T-cell (primary cell): ENCODE data around the gene CHDH. TPM values are rescaled to one million over a fixed set of nuclear protein-coding genes. Genes with fewer than 3 reads are reported as not detected.

Source experiments
- ATAC-seq, 4 experiments: fragments of 200-7000 bp in 3 of 4; fragments of 150-1000 bp in 1 of 4; cut with Tn5 transposase; replicated peaks in 1 of 4; 1 replicate in 3 of 4; 2 replicates in 1 of 4; pipeline ENCODE4 v1.10.0; 2021; ENCODE audit warnings: moderate library complexity in 3 of 4, mild to moderate bottlenecking in 2 of 4, moderate number of reproducible peaks in 1 of 4
- CTCF ChIA-PET, 2 donors: fragments of 300-600 bp; sonication (Branson Sonifier 250); formaldehyde crosslinking; loops; one replicate each; lab custom pipeline; 2022; ENCODE audit warnings: antibody characterized with exemption in 2 of 2; lab: Charles Lee
- POLR2A ChIA-PET, 2 donors: fragments of 300-600 bp; sonication (Branson Sonifier 250); formaldehyde crosslinking; loops; one replicate each; lab custom pipeline; 2022; ENCODE audit warnings: antibody characterized with exemption in 2 of 2; lab: Charles Lee
- DNase-seq, 35 experiments: peaks; one replicate each; pipeline versions ENCODE4 v3.0.0 to v3.0.0-alpha.2; 2013 to 2023
- H3K27ac ChIP-seq: one replicate; pipeline ENCODE4 v1.5.1; 2013; ENCODE audit warnings: low read length
- H3K27me3 ChIP-seq, 2 experiments: replicated peaks in 1 of 2; 1 replicate in 1 of 2; 2 replicates in 1 of 2; pipeline versions ENCODE4 v1.6.1 to v1.7.0; 2013; ENCODE audit warnings: low read length in 1 of 2, mixed read lengths in 1 of 2; ENCODE audit not compliant: control insufficient read depth in 2 of 2, insufficient read depth in 2 of 2; ENCODE audit errors: extremely low read depth in 1 of 2
- H3K36me3 ChIP-seq, 2 donors: 1 replicate in 1 of 2; 2 replicates in 1 of 2; pipeline versions ENCODE4 v1.6.1 to v1.7.0; 2013; ENCODE audit warnings: low read length in 1 of 2; ENCODE audit not compliant: control insufficient read depth in 2 of 2, insufficient read depth in 1 of 2; ENCODE audit errors: extremely low read depth in 1 of 2
- H3K4me1 ChIP-seq, 2 experiments: 1 replicate in 1 of 2; 2 replicates in 1 of 2; pipeline versions ENCODE4 v1.6.1 to v1.7.0; 2013; ENCODE audit warnings: low read length in 2 of 2, mixed read lengths in 1 of 2; ENCODE audit not compliant: insufficient read depth in 2 of 2, control insufficient read depth in 1 of 2; ENCODE audit errors: extremely low read depth in 1 of 2
- H3K4me3 ChIP-seq, 2 donors: 1 replicate in 1 of 2; 2 replicates in 1 of 2; pipeline versions ENCODE4 v1.5.1 to v1.7.0; 2013; ENCODE audit warnings: mild to moderate bottlenecking in 2 of 2, low read length in 1 of 2, moderate library complexity in 1 of 2; ENCODE audit not compliant: control insufficient read depth in 1 of 2; ENCODE audit errors: extremely low read depth in 1 of 2
- H3K9me3 ChIP-seq: 2 replicates; pipeline ENCODE4 v1.7.0; 2013
- H3K27ac Mint-ChIP-seq, 2 donors: one replicate each; pipeline ENCODE4 v1.8.0; 2020 to 2021; ENCODE audit warnings: mild to moderate bottlenecking in 2 of 2, mixed read lengths in 2 of 2
- H3K27me3 Mint-ChIP-seq, 2 donors: one replicate each; pipeline ENCODE4 v1.8.0; 2021 to 2022; ENCODE audit warnings: mixed read lengths in 2 of 2
- H3K36me3 Mint-ChIP-seq: one replicate; pipeline ENCODE4 v1.8.0; 2021; ENCODE audit warnings: mixed read lengths
- H3K4me1 Mint-ChIP-seq, 3 donors: one replicate each; pipeline ENCODE4 v1.8.0; 2020 to 2022; ENCODE audit warnings: mixed read lengths in 3 of 3, mild to moderate bottlenecking in 1 of 3
- H3K4me3 Mint-ChIP-seq, 3 donors: one replicate each; pipeline ENCODE4 v1.8.0; 2020 to 2022; ENCODE audit warnings: mild to moderate bottlenecking in 3 of 3, mixed read lengths in 3 of 3, moderate library complexity in 3 of 3
- H3K9me3 Mint-ChIP-seq, 3 donors: one replicate each; pipeline ENCODE4 v1.8.0; 2020 to 2022; ENCODE audit warnings: mixed read lengths in 3 of 3
- WGBS: methylation state at CpG from one replicate; pipeline ENCODE4 v1.1.5; 2013; ENCODE audit warnings: missing lambda C conversion rate; ENCODE audit not compliant: insufficient coverage; 5-methylcytosine and 5-hydroxymethylcytosine counted together
- total RNA-seq, 35 experiments: library from RNA in 6 of 35; stranded (reverse) in 6 of 35; fragments of 120-200 nt in 1 of 35; gene quantifications; one replicate each; pipeline versions ENCODE4 v1.2.1 to v1.2.4 and lab custom pipeline; 2013 to 2026

CHDH gene
- total RNA-seq, 5 donors from 2014 or later (not counting 1 experiment from before 2014, with no cell fraction given): 0.18 to 2.3 (median 0.72) TPM

DNA sequence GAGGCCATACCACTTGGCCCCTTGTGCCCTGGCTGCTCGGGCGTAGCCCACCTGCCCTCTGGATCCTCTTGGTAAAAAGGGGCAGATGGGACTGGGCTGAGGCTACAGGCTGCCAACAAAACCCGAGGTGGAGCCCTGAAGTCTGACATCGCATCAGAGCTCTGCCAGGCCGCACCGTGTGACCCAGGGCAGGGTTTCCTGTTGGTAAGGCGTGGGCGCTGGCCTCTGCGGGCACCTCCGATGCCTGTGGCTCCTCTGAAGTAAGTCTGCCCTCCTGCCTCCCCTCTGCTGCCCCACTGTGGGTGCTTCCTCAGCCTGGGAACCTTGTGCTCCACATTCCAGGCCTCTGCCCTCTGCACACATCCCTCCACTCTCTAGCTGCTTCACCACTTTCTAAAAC is 8.9 kb downstream of the CHDH start:
- DNase-seq: no peak
- no peaks in the 10 kb centered on the region for H3K9me3 ChIP-seq
- H3K4me3 Mint-ChIP-seq: no peak overlapping the region
- H3K27me3 Mint-ChIP-seq: peaks cover 6 to 8% of the 10 kb centered on the region in 2 donors
- H3K27ac ChIP-seq: no peak overlapping the region
- CTCF ChIA-PET: no interaction called here
- H3K4me1 Mint-ChIP-seq: no peaks in the 10 kb centered on the region
- H3K27me3 ChIP-seq: peaks cover 0 to 17% of the 10 kb centered on the region in 2 experiments
- H3K4me3 ChIP-seq: no peak overlapping the region
- H3K9me3 Mint-ChIP-seq: no peaks in the 10 kb centered on the region
- no peaks in the 10 kb centered on the region for H3K36me3 Mint-ChIP-seq
- peak in 1 of 4 experiments; percentile 17 for ATAC-seq
- H3K4me1 ChIP-seq: no peaks in the 10 kb centered on the region
- no peak overlapping the region for H3K27ac Mint-ChIP-seq
- 68% methylated on average over 9 of the region's 10 CpGs for WGBS
- POLR2A ChIA-PET: no interaction called here
- H3K36me3 ChIP-seq: no peaks in the 10 kb centered on the region

DNA sequence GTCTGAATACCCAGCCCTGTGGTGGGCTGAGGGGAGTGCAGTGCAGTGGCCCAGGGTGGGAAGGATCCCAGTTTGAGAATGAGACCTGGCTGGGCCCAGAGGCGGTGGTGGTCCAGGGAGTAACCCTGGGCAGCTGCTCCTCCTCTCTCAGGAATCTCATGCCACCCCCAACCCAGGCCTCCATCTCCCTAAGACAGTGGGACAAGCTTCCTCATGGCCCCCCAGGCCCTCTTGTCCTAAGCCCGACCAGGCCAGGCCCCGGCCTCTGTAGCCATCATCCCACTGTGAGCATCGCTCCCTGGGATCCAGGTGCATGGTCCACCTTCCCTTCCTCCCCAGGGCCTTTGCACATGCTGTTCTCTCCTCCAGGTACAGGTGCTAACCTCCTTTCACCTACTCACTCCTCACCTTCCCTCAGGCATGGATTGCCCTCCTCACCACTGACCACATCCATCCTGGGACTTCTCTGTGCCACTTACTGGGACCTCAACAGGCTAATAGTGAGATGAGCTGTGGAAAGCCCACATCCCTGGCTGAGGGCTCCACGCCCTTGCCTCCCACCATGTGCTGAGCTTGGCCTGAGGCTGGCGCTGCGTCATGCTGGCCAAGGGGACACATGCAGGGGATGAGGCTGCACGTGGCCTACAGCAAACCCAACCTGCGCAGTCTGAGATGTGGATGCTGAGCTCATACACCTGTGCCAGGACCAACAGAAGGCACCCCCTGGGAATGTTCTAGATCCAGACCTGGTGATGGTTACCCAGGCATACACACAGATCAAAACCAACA is 9.9 kb downstream of the CHDH start:
- no peaks in the 10 kb centered on the region for H3K36me3 Mint-ChIP-seq
- DNase-seq: no peak
- 86% methylated on average over 7 of the region's 9 CpGs for whole genome bisulfite sequencing
- H3K4me1 ChIP-seq: no peaks in the 10 kb centered on the region
- ATAC-seq: no peak
- H3K4me1 Mint-ChIP-seq: no peaks in the 10 kb centered on the region
- peaks cover 0 to 16% of the 10 kb centered on the region in 2 experiments for H3K27me3 ChIP-seq
- H3K36me3 ChIP-seq: no peaks in the 10 kb centered on the region
- H3K27ac Mint-ChIP-seq: no peak overlapping the region
- no peak overlapping the region for H3K4me3 Mint-ChIP-seq
- ChIA-PET POLR2A (no interaction called here), CTCF (no interaction called here)
- H3K27ac ChIP-seq: no peak overlapping the region
- peaks cover 6% of the 10 kb centered on the region in 2 donors for H3K27me3 Mint-ChIP-seq
- H3K9me3 Mint-ChIP-seq: no peaks in the 10 kb centered on the region
- H3K4me3 ChIP-seq: no peak overlapping the region
- H3K9me3 ChIP-seq: no peaks in the 10 kb centered on the region

DNA sequence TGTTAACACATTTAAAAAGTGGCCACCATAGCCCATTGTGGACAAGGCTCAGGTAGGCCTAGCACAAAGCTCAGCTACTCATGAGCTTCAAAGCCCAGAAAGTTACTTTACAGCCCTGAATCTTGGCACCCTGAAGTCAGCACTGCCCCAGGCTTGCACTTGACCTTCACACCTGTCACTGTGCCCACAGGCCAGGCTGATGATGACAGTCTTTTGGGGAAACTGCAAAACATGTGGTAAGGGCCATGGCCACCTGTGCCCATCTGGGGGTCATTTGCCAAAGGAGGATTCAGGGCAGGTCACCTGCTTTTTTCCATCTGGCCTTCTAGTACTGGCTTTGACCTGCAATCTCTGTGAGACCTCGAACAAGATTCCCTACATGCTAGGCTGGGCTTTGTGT is 11.0 kb downstream of the CHDH start:
- Histone ChIP-seq H3K4me3 (no peak overlapping the region), H3K27me3 (peaks cover 0 to 15% of the 10 kb centered on the region in 2 experiments), H3K9me3 (no peaks in the 10 kb centered on the region), H3K36me3 (no peaks in the 10 kb centered on the region), H3K4me1 (no peaks in the 10 kb centered on the region), H3K27ac (no peak overlapping the region)
- POLR2A ChIA-PET: no interaction called here
- Mint-ChIP-seq H3K36me3 (no peaks in the 10 kb centered on the region), H3K4me3 (no peak overlapping the region), H3K27me3 (peaks cover 6% of the 10 kb centered on the region in 2 donors), H3K4me1 (no peaks in the 10 kb centered on the region), H3K27ac (no peak overlapping the region), H3K9me3 (no peaks in the 10 kb centered on the region)
- CTCF ChIA-PET: no interaction called here
- WGBS: no CpG with 5 or more reads among the region's 1 CpG
- DNase-seq: no peak
- no peak for ATAC-seq

DNA sequence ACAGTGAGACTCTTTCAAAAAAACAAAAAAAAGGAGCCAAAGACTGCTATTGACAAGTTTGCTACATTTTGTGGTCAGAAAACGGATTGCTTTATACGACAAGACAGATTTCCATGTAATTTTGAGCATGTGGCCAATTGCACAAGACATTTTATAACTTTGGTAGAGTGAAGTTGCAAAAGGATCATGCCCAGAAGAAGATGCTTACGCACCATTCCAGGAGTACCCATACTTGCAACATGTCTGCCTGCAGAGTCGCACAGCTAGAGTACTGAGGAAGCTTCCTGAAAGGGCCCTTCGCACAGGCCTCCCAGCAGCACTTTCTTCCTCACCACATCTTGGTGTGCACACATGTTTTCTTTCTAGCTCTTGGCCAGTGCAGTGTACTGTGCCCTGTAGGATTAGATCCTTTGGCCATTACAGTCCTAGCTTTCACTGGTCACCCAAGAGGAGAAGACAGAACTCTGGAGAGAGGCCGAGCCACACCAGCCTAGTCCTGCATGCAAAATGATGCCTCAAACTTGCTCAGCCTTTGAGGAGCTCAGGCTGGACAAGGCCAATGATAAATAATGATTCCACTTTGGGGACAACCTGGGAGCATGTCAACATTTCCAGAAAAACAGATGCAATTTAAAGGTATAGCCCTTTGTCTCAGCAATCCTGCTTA is 11.7 kb downstream of the CHDH start:
- H3K4me3 Mint-ChIP-seq: no peak overlapping the region
- H3K4me1 ChIP-seq: no peaks in the 10 kb centered on the region
- ATAC-seq: no peak
- H3K4me3 ChIP-seq: no peak overlapping the region
- H3K36me3 Mint-ChIP-seq: no peaks in the 10 kb centered on the region
- no peaks in the 10 kb centered on the region for H3K36me3 ChIP-seq
- H3K4me1 Mint-ChIP-seq: no peaks in the 10 kb centered on the region
- H3K27ac ChIP-seq: no peak overlapping the region
- H3K27me3 Mint-ChIP-seq: peaks cover 6% of the 10 kb centered on the region in 2 donors
- H3K9me3 Mint-ChIP-seq: no peaks in the 10 kb centered on the region
- ChIA-PET CTCF (no interaction called here), POLR2A (no interaction called here)
- 90% methylated on average over 6 of the region's 6 CpGs for WGBS
- no peak for DNase-seq
- peaks cover 0 to 15% of the 10 kb centered on the region in 2 experiments for H3K27me3 ChIP-seq
- no peak overlapping the region for H3K27ac Mint-ChIP-seq
- H3K9me3 ChIP-seq: no peaks in the 10 kb centered on the region

DNA sequence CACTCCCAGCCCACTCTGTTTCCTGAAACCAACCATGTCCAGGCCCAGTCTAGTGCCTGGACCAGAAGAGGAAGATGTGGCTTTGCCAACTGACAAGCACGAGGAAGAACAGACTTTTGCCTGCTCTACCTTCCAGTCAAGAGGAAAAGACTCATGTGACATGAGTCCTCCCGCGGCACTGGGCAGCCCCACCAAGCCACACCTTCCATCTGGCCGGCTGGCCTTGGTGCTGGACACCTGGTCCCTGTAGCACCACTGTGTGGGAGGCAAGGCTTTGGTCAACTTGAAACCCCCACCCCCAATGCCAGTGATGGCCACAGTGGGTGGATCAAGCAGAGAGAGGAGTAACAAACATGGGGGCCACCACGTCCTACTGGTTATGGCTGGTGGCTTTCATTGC is 12.5 kb downstream of the CHDH start:
- no peaks in the 10 kb centered on the region for H3K36me3 ChIP-seq
- no peaks in the 10 kb centered on the region for H3K9me3 Mint-ChIP-seq
- H3K4me1 ChIP-seq: no peaks in the 10 kb centered on the region
- no peak overlapping the region for H3K4me3 ChIP-seq
- peaks cover 0 to 4% of the 10 kb centered on the region in 2 donors for H3K27me3 Mint-ChIP-seq
- H3K27me3 ChIP-seq: peaks cover 0 to 15% of the 10 kb centered on the region in 2 experiments
- 71% methylated on average over 4 of the region's 5 CpGs for WGBS
- no peak for DNase-seq
- H3K27ac Mint-ChIP-seq: no peak overlapping the region
- no peak overlapping the region for H3K4me3 Mint-ChIP-seq
- no peak overlapping the region for H3K27ac ChIP-seq
- ATAC-seq: no peak
- H3K4me1 Mint-ChIP-seq: no peaks in the 10 kb centered on the region
- ChIA-PET POLR2A (no interaction called here), CTCF (no interaction called here)
- H3K9me3 ChIP-seq: no peaks in the 10 kb centered on the region
- H3K36me3 Mint-ChIP-seq: no peaks in the 10 kb centered on the region

DNA sequence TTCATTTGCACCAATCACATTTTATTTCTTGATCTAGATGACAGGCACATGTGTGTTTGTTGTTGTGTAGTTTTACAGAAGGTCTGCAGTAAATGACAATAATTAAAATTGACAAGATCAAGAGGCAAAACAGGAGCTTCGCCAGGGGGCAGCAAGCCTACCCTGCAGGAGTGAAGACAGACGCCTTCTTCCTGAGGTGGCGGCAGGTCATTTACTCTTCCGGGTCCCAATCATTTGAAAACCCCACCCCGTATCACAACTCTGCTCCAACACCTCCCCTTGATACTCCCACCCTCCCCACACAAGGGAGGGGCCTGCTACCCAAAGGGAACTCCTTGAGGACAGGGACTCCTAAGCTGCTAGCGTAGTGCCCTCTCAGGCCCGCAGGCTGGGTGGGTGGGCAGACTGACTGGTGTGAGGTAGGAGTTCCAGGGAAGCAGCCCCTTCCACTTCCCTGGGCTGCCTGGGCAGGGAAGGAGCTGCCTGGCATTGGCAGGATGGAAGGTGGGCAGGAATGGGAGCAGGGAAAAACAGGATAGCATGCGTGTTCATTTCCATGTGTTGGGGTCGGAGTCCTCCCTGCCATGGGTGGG is 13.1 kb downstream of the CHDH start:
- WGBS: 91% methylated on average over 5 of the region's 9 CpGs
- ChIA-PET CTCF (no interaction called here), POLR2A (no interaction called here)
- H3K4me3 Mint-ChIP-seq: no peak overlapping the region
- DNase-seq (no peak), ATAC-seq (no peak)
- no peaks in the 10 kb centered on the region for H3K36me3 Mint-ChIP-seq
- no peak overlapping the region for H3K27ac Mint-ChIP-seq
- H3K27me3 Mint-ChIP-seq: peaks cover 0 to 2% of the 10 kb centered on the region in 2 donors
- no peaks in the 10 kb centered on the region for H3K4me1 Mint-ChIP-seq
- H3K9me3 Mint-ChIP-seq: no peaks in the 10 kb centered on the region
- Histone ChIP-seq H3K27me3 (peaks cover 0 to 10% of the 10 kb centered on the region in 2 experiments), H3K4me3 (no peak overlapping the region), H3K4me1 (no peaks in the 10 kb centered on the region), H3K9me3 (no peaks in the 10 kb centered on the region), H3K27ac (no peak overlapping the region), H3K36me3 (no peaks in the 10 kb centered on the region)
